LNCAP (cell line): ENCODE results near the gene COPE.

ENCODE experiments used
- CTCF ChIP-seq: fragments of 450-650 bp; IDR thresholded peaks from 2 replicates; pipeline ENCODE4 v1.5.1; 2017; ENCODE audit warnings: mild to moderate bottlenecking

COPE gene

GRCh38 chr19:18875726-18876125 lies 43.5 kb downstream of the COPE start:
- no peak for TF ChIP-seq CTCF

GRCh38 chr19:18871543-18871942 lies 47.6 kb downstream of the COPE start:
- no peak for TF ChIP-seq CTCF

- TF ChIP-seq CTCF, result no peak
These were observed 48.5 kb downstream of the COPE start for GRCh38 chr19:18870531-18871172.

GRCh38 chr19:18869781-18870530 lies 49.2 kb downstream of the COPE start:
- no peak for TF ChIP-seq CTCF

GRCh38 chr19:18869023-18869618 lies 50.1 kb downstream of the COPE start:
- no peak for TF ChIP-seq CTCF

GRCh38 chr19:18868380-18869022 lies 50.7 kb downstream of the COPE start:
- no peak for TF ChIP-seq CTCF

- no peak for TF ChIP-seq CTCF
These were observed 51.4 kb downstream of the COPE start for GRCh38 chr19:18867751-18868150.
